ENCODE results near the gene ARL4D. TPM values are rescaled to one million over a fixed set of nuclear protein-coding genes. Genes with fewer than 3 reads are reported as not detected.

ARL4D gene
- total and polyA plus RNA-seq, 2 donors (not counting 3 experiments of a cell fraction or from before 2014, with no cell fraction given) = 3.8 to 4.1 TPM

- ChIA-PET CTCF (interaction anchor here (1.7 kb wide), 1 partner anchor 15 kb away, joined by 4 read pairs; no protein-coding TSS in a partner anchor), POLR2A (interaction anchor here (1.4 kb wide), 1 partner anchor 14 kb away, joined by 4 read pairs; no protein-coding TSS in a partner anchor)
- dilution Hi-C loops (cut with MboI; ENCODE audit: extremely low pct_ligation_motif_present, low sequenced_read_pairs) (no loop called here), intact Hi-C loops (cut with micrococcal nuclease) (no loop called here)
- Histone ChIP-seq H3K4me1 (ENCODE audit: control insufficient read depth, extremely low read depth, insufficient read depth, low read length) (peaks cover 2% of the 10 kb centered on the region), H2AFZ (ENCODE audit: low read depth, low read length) (no peak overlapping the region), H4K20me1 (replicated peaks; ENCODE audit: control insufficient read depth, extremely low read depth, insufficient read depth, low read length) (no peaks in the 10 kb centered on the region), H3K27me3 (ENCODE audit: control insufficient read depth in 2 of 2, insufficient read depth in 2 of 2, low read length in 2 of 2) (no peaks in the 10 kb centered on the region), H3K9me1 (replicated peaks; ENCODE audit: control insufficient read depth, extremely low read depth, insufficient read depth, low read length) (no peaks in the 10 kb centered on the region), H3K4me2 (ENCODE audit: insufficient read depth, low read length) (no peak overlapping the region), H3K9me3 (replicated peaks; ENCODE audit: control insufficient read depth, insufficient read depth, low read length) (no peaks in the 10 kb centered on the region), H3K27ac (ENCODE audit: insufficient read depth, low read depth, low read length) (no peak overlapping the region), H3K9ac (replicated peaks; ENCODE audit: extremely low read depth, insufficient read depth, low read length) (no peak overlapping the region), H3K79me2 (ENCODE audit: control insufficient read depth, insufficient read depth, low read length) (no peaks in the 10 kb centered on the region), H3K36me3 (ENCODE audit: control insufficient read depth in 2 of 2, extremely low read depth in 1 of 2, insufficient read depth in 2 of 2, low read length in 2 of 2) (no peaks in the 10 kb centered on the region), H3K4me3 (replicated peaks in 1 of 3; ENCODE audit: insufficient read depth in 1 of 3, low read depth in 1 of 3, low read length in 3 of 3) (no peak overlapping the region)
- FAIRE-seq = no peak
- BruUV-seq (replicated peaks) = no TSS peak
- no peak for DNase-seq (ENCODE audit: low read depth, low spot score)
- TF ChIP-seq JUN (IDR thresholded peaks at IDR 0.05; ENCODE audit: borderline replicate concordance, insufficient read depth, insufficient read length, low read depth) = no peak
- no peak for TF ChIP-seq EZH2 (IDR thresholded peaks at IDR 0.05; ENCODE audit: borderline replicate concordance, low read depth, low read length, severe bottlenecking)
- no peak for TF ChIP-seq CTCF (IDR thresholded peaks at IDR 0.05; ENCODE audit: extremely low read depth in 1 of 2, insufficient read depth in 1 of 2, low read depth in 1 of 2, low read length in 2 of 2)
- no peak for TF ChIP-seq FOS (IDR thresholded peaks at IDR 0.05; ENCODE audit: borderline replicate concordance, insufficient read depth, low read length)
- TF ChIP-seq POLR2AphosphoS5 (IDR thresholded peaks at IDR 0.05; ENCODE audit: insufficient read depth, low read depth, low read length) = no peak
- no peak for TF ChIP-seq MYC (IDR thresholded peaks at IDR 0.05; ENCODE audit: low read depth, low read length)
- TF ChIP-seq, protein P1, sequence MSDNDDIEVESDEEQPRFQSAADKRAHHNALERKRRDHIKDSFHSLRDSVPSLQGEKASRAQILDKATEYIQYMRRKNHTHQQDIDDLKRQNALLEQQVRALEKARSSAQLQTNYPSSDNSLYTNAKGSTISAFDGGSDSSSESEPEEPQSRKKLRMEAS (IDR thresholded peaks at IDR 0.05; ENCODE audit: insufficient read depth, insufficient read length) = no peak
- no peak for TF ChIP-seq POLR2A (IDR thresholded peaks at IDR 0.05; ENCODE audit: low read depth, low read length)
- no peak for TF ChIP-seq GATA2 (IDR thresholded peaks at IDR 0.05; ENCODE audit: insufficient read depth, insufficient read length, low read depth, low read length)
Measured at GRCh38 chr17:43354371-43354770, 44.4 kb upstream of the ARL4D start.

All from endothelial cell of umbilical vein (primary cell).